ENCODE measurements around the gene SYNGAP1. TPM values are rescaled to one million over a fixed set of nuclear protein-coding genes. Genes with fewer than 3 reads are reported as not detected.

SYNGAP1 gene
- total RNA-seq, 1 donor from 2014 or later: 1.4 TPM

GRCh38 chr6:33404884-33405283, 15.0 kb upstream of the SYNGAP1 start:
- DNase-seq (ENCODE audit: low read depth in 2 of 2): no peak

GRCh38 chr6:33405386-33405940, 14.4 kb upstream of the SYNGAP1 start:
- no peak for DNase-seq (ENCODE audit: low read depth in 2 of 2)

- DNase-seq (ENCODE audit: low read depth in 2 of 2): no peak
Measured at GRCh38 chr6:33406126-33406525, 13.7 kb upstream of the SYNGAP1 start.

GRCh38 chr6:33407132-33407718, 12.6 kb upstream of the SYNGAP1 start:
- DNase-seq (ENCODE audit: low read depth in 2 of 2): peak; percentile 64 to 70

- DNase-seq (ENCODE audit: low read depth in 2 of 2): peak; percentile 93 to 99
Measured at GRCh38 chr6:33410050-33410710, 9.7 kb upstream of the SYNGAP1 start.

GRCh38 chr6:33410711-33411631, 8.9 kb upstream of the SYNGAP1 start, which contains the start of gene PHF1:
TSS of gene PHF1 (plus strand) at chr6:33411014. CDS start at chr6:33412264, 1,250 bp downstream.
- DNase-seq (ENCODE audit: low read depth in 2 of 2): peak; percentile 65 to 89

- DNase-seq (ENCODE audit: low read depth in 2 of 2): no peak
Measured at GRCh38 chr6:33411632-33412005, 8.2 kb upstream of the SYNGAP1 start.

GRCh38 chr6:33412140-33413009, 7.5 kb upstream of the SYNGAP1 start:
- no peak for DNase-seq (ENCODE audit: low read depth in 2 of 2)

GRCh38 chr6:33413241-33414120, 6.4 kb upstream of the SYNGAP1 start:
- DNase-seq (ENCODE audit: low read depth in 2 of 2): no peak

- no peak for DNase-seq (ENCODE audit: low read depth in 2 of 2)
Measured at GRCh38 chr6:33414592-33415271, 5.1 kb upstream of the SYNGAP1 start.

GRCh38 chr6:33415831-33416230, 4.0 kb upstream of the SYNGAP1 start:
- no peak for DNase-seq (ENCODE audit: low read depth in 2 of 2)

- DNase-seq (ENCODE audit: low read depth in 2 of 2): no peak
Measured at GRCh38 chr6:33416386-33417127, 3.3 kb upstream of the SYNGAP1 start.

GRCh38 chr6:33417128-33417902, 2.5 kb upstream of the SYNGAP1 start:
- DNase-seq (ENCODE audit: low read depth in 2 of 2): peak in 1 of 2 donors; percentile 53

GRCh38 chr6:33417903-33418689, 1.8 kb upstream of the SYNGAP1 start, which contains the start of gene CUTA:
TSS of gene CUTA (minus strand) at chr6:33418107. CDS start at chr6:33418000, 107 bp downstream.
- peak; percentile 99 to 100 for DNase-seq (ENCODE audit: low read depth in 2 of 2)

GRCh38 chr6:33418690-33419291, 1.1 kb upstream of the SYNGAP1 start:
- no peak for DNase-seq (ENCODE audit: low read depth in 2 of 2)

Data from dermis microvascular lymphatic vessel endothelial cell (primary cell).